K562 (cell line): ENCODE measurements around the gene RER1. TPM values are rescaled to one million over a fixed set of nuclear protein-coding genes. Genes with fewer than 3 reads are reported as not detected.
A peak's percentile ranks its signal among the peaks of the same experiment; 100 is the strongest.

Experiments used
- BCOR ChIP-seq: fragments of 450-650 bp; IDR thresholded peaks from 2 replicates; pipeline ENCODE4 v1.6.1; 2016
- CUX1 ChIP-seq: fragments of 200-800 bp; sonication (Bioruptor generic); IDR thresholded peaks from 2 replicates; pipeline ENCODE4 v1.6.1; 2016; ENCODE audit warnings: missing genetic modification characterization, missing compliant biosample characterization
- E2F6 ChIP-seq, 2 experiments: IDR thresholded peaks; 2 replicates each; pipeline ENCODE4 v1.6.1; 2011; ENCODE audit warnings: borderline replicate concordance in 1 of 2, control low read depth in 1 of 2, low read depth in 1 of 2, low read length in 1 of 2, mild to moderate bottlenecking in 1 of 2, mixed read lengths in 1 of 2, moderate library complexity in 1 of 2; ENCODE audit not compliant: insufficient read depth in 1 of 2, insufficient read length in 1 of 2, poor library complexity in 1 of 2, severe bottlenecking in 1 of 2; ENCODE audit errors: extremely low read depth in 1 of 2
- FOXP1 ChIP-seq: sonication (generic); formaldehyde crosslinking; IDR thresholded peaks from 2 replicates; pipeline ENCODE4 v1.8.0; 2022; ENCODE audit warnings: mild to moderate bottlenecking, missing genetic modification reagents
- HDAC2 ChIP-seq: fragments of 450-650 bp; IDR thresholded peaks from 2 replicates; pipeline ENCODE4 v1.6.1; 2016; ENCODE audit warnings: mild to moderate bottlenecking
- KDM2B ChIP-seq: fragments of 250-450 bp; sonication (Bioruptor Pico); IDR thresholded peaks from 2 replicates; pipeline ENCODE4 v1.8.0; 2021; ENCODE audit warnings: mild to moderate bottlenecking, moderate library complexity
- L3MBTL2 ChIP-seq: fragments of 450-650 bp; IDR thresholded peaks from 2 replicates; pipeline ENCODE4 v1.6.1; 2016; ENCODE audit warnings: mild to moderate bottlenecking, moderate library complexity
- MAZ ChIP-seq, 2 experiments: fragments of 450-650 bp in 1 of 2; sonication (generic) in 1 of 2; formaldehyde crosslinking; IDR thresholded peaks in 1 of 2; conservative IDR thresholded peaks in 1 of 2; 2 replicates each; pipeline versions ENCODE4 v1.4.0 to v1.5.0; 2020; ENCODE audit warnings: mild to moderate bottlenecking in 1 of 2, missing genetic modification reagents in 1 of 2
- MNT ChIP-seq, 2 experiments: fragments of 450-650 bp; conservative IDR thresholded peaks; 2 replicates each; pipeline ENCODE4 v1.6.1; 2017; ENCODE audit warnings: mild to moderate bottlenecking in 2 of 2, moderate library complexity in 2 of 2
- RNF2 ChIP-seq: sonication (generic); IDR thresholded peaks from 2 replicates; pipeline ENCODE4 v1.6.1; 2016
- SUPT5H ChIP-seq: fragments of 450-650 bp; IDR thresholded peaks from 2 replicates; pipeline ENCODE4 v1.6.1; 2016
- TEAD4 ChIP-seq, 2 experiments: sonication (generic) in 1 of 2; formaldehyde crosslinking in 1 of 2; IDR thresholded peaks; 2 replicates each; pipeline versions ENCODE4 v1.6.1 to v1.8.0; 2012 to 2022; ENCODE audit warnings: borderline replicate concordance in 1 of 2, inconsistent platforms in 1 of 2, low read length in 1 of 2, mild to moderate bottlenecking in 1 of 2, missing genetic modification reagents in 1 of 2
- THAP7 ChIP-seq: fragments of 250-450 bp; sonication (Bioruptor Pico); IDR thresholded peaks from 2 replicates; pipeline ENCODE4 v1.5.0; 2021
- TRIM28 ChIP-seq: fragments of 450-650 bp; IDR thresholded peaks from 2 replicates; pipeline ENCODE4 v1.6.1; 2017
- ZNF12 ChIP-seq: sonication (generic); formaldehyde crosslinking; IDR thresholded peaks from 2 replicates; pipeline ENCODE4 v1.4.0; 2020; ENCODE audit warnings: mild to moderate bottlenecking, missing genetic modification reagents
- ZNF23 ChIP-seq: fragments of 250-450 bp; sonication (Bioruptor Pico); IDR thresholded peaks from 2 replicates; pipeline ENCODE4 v1.4.0; 2020; ENCODE audit warnings: mild to moderate bottlenecking
- ZNF511 ChIP-seq: sonication (generic); formaldehyde crosslinking; IDR thresholded peaks from 2 replicates; pipeline ENCODE4 v1.8.0; 2022; ENCODE audit warnings: mild to moderate bottlenecking, missing genetic modification reagents
- ZNF76 ChIP-seq: fragments of 250-450 bp; sonication (Bioruptor Pico); IDR thresholded peaks from 2 replicates; pipeline ENCODE4 v1.4.0; 2020; ENCODE audit warnings: mild to moderate bottlenecking, moderate library complexity, borderline replicate concordance
- polyA plus RNA-seq, 8 experiments: library from polyadenylated mRNA; depleted of rRNA in 4 of 8; stranded (reverse) in 5 of 8; unstranded in 3 of 8; fragments of >200 nt; fragmentation: Nextera tagmentation in 2 of 8; fragmentation: Illumina TruSeq in 1 of 8; extraction: Ambion mirVana in 2 of 8; extraction: Trizol in 1 of 8; gene quantifications; 2 replicates each; pipeline versions ENCODE4 v1.2.1 to v1.2.3, GENCODE V29; 2011 to 2014; ENCODE audit warnings: inconsistent platforms in 1 of 8, missing spikeins in 1 of 8
- total RNA-seq, 7 experiments: library from RNA; depleted of rRNA in 6 of 7; stranded (reverse); fragments of >200 nt in 6 of 7; fragmentation: Illumina TruSeq in 2 of 7; extraction: Trizol in 2 of 7; gene quantifications; 2 replicates each; pipeline versions ENCODE4 v1.2.1 to v1.2.3, GENCODE V29; 2011 to 2021; ENCODE audit warnings: low replicate concordance in 1 of 7

RER1 gene
- total and polyA plus RNA-seq, 9 of the 15 experiments (the other 6 are each of a cell fraction or from before 2014, with no cell fraction given): 19.6 to 354 (median 183) TPM

- TF ChIP-seq TRIM28 (0 out of 2 replicates have a peak, but pooled peaks have one; percentile 35), TEAD4 (IDR thresholded peaks at IDR 0.05; ENCODE audit: low read length) (no peak), TEAD4 (CRISPR knock-in tag; IDR thresholded peaks at IDR 0.05; ENCODE audit: borderline replicate concordance) (no peak), MAZ (CRISPR knock-in tag; conservative IDR thresholded peaks at IDR 0.05 in 1 of 2, IDR thresholded peaks at IDR 0.05 in 1 of 2) (peak; percentile 70 to 94; a peak in 3 of 4 replicates), CUX1 (no peak), FOXP1 (CRISPR knock-in tag) (peak; percentile 56; the same call in 1 of the 2 replicates), E2F6 (IDR thresholded peaks at IDR 0.05; ENCODE audit: borderline replicate concordance in 1 of 2, extremely low read depth in 1 of 2, insufficient read depth in 1 of 2, insufficient read length in 1 of 2, low read depth in 1 of 2, low read length in 1 of 2, poor library complexity in 1 of 2, severe bottlenecking in 1 of 2) (peak; percentile 92 to 98), MNT (conservative IDR thresholded peaks at IDR 0.05) (peak in 1 of 2 experiments; percentile 79; a peak in 1 of 4 replicates), ZNF23 (CRISPR knock-in tag) (no peak), SUPT5H (peak; percentile 71), ZNF12 (CRISPR knock-in tag) (0 out of 2 replicates have a peak, but pooled peaks have one; percentile 27), ZNF511 (CRISPR knock-in tag) (peak; percentile 59; the same call in 1 of the 2 replicates), L3MBTL2 (peak; percentile 97), ZNF76 (CRISPR knock-in tag) (no peak), BCOR (0 out of 2 replicates have a peak, but pooled peaks have one; percentile 17), THAP7 (CRISPR knock-in tag) (peak; percentile 68; the same call in 1 of the 2 replicates), KDM2B (CRISPR knock-in tag) (peak; percentile 77; the same call in 1 of the 2 replicates), RNF2 (peak; percentile 38; the same call in 1 of the 2 replicates), HDAC2 (0 out of 2 replicates have a peak, but pooled peaks have one; percentile 12)
Measured at GRCh38 chr1:2412773-2413494, 21.3 kb downstream of the RER1 start (continued).
